Prostate gland (tissue), 2 donors: ENCODE data around the gene HS6ST3. TPM values are rescaled to one million over a fixed set of nuclear protein-coding genes. Genes with fewer than 3 reads are reported as not detected.

Source experiments
- DNase-seq: peaks from one replicate; pipeline ENCODE4 v3.0.0-alpha.2; 2019; ENCODE audit warnings: low spot score
- H3K27ac ChIP-seq, 2 donors: fragments of 200-600 bp; sonication (generic); 2 replicates each; pipeline ENCODE4 v1.5.1; 2017 to 2019
- H3K27me3 ChIP-seq: fragments of 200-600 bp; sonication (generic); replicated peaks from 2 replicates; pipeline ENCODE4 v1.5.1; 2019; ENCODE audit not compliant: insufficient read depth
- H3K36me3 ChIP-seq, 2 donors: fragments of 200-600 bp; sonication (generic); 1 replicate in 1 of 2; 2 replicates in 1 of 2; pipeline versions ENCODE4 v1.5.1 to v1.8.1; 2017 to 2019
- H3K4me1 ChIP-seq: fragments of 200-600 bp; sonication (generic); replicated peaks from 2 replicates; pipeline ENCODE4 v1.5.1; 2019
- H3K4me3 ChIP-seq, 2 donors: fragments of 200-600 bp; sonication (generic); 2 replicates each; pipeline ENCODE4 v1.5.1; 2017 to 2019
- H3K9me3 ChIP-seq: fragments of 200-600 bp; sonication (generic); 2 replicates; pipeline ENCODE4 v1.5.1; 2017
- POLR2A ChIP-seq: fragments of 450-650 bp; IDR thresholded peaks from one replicate; pipeline ENCODE4 v1.6.1; 2016; ENCODE audit warnings: antibody characterized with exemption, mild to moderate bottlenecking
- POLR2AphosphoS5 ChIP-seq: sonication (generic); formaldehyde crosslinking; IDR thresholded peaks from one replicate; pipeline ENCODE4 v1.6.1; 2017; ENCODE audit warnings: antibody characterized with exemption
- WGBS: methylation state at CpG from one replicate; pipeline ENCODE4 v1.1.5; 2018; 5-methylcytosine and 5-hydroxymethylcytosine counted together
- intact Hi-C: fragments of 100-400 bp; cut with DNase I; formaldehyde crosslinking; loops from one replicate; pipeline ENCODE4 v1.14.2; 2022
- total RNA-seq, 2 donors: library from RNA; depleted of rRNA; stranded (reverse); fragments of >200 nt; gene quantifications; one replicate each; pipeline ENCODE4 v1.1.0, GENCODE V29; 2016
- TF ChIP-seq, protein P1 (sequence below), 4 experiments: fragments of 200-600 bp in 2 of 4; fragments of 450-650 bp in 2 of 4; sonication (generic) in 2 of 4; IDR thresholded peaks; 1 replicate in 3 of 4; 2 replicates in 1 of 4; pipeline ENCODE4 v1.5.1; 2016 to 2019; ENCODE audit warnings: antibody characterized with exemption in 4 of 4, mild to moderate bottlenecking in 2 of 4, moderate library complexity in 2 of 4

The HS6ST3 gene
- total RNA-seq, 2 donors from 2014 or later: 0.97 to 1.0 TPM

DNA sequence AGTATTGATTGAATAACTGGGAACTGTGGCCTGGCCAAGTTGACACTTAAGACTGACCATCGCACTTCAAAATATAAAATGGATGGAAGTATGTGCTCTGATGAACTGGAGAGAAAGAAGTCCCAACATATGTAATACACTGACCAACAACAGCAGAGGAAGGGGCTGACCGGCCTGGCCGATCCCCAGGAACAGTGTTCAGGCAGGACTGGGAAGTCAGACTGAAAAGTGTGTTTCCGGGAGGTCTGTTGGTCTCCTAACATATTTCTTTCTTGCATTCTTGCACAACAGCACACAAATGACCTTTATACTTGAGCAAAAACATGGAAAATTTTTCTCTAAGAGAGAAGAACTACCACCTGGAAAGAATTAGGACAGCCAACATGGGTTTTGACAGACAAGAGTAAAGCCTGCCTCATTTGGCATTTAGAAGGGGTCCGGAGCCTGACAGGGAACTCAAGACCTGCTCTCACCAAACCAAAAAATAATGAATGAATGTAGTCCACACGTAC, 606.5 kb downstream of the HS6ST3 start:
- WGBS: 73% methylated on average over 6 of the region's 6 CpGs
- Histone ChIP-seq H3K36me3 (no peaks in the 10 kb centered on the region), H3K27me3 (no peaks in the 10 kb centered on the region), H3K27ac (no peak overlapping the region), H3K9me3 (no peaks in the 10 kb centered on the region), H3K4me3 (no peak overlapping the region), H3K4me1 (no peaks in the 10 kb centered on the region)
- DNase-seq: no peak
- intact Hi-C loops: no loop called here
- TF ChIP-seq, protein P1, sequence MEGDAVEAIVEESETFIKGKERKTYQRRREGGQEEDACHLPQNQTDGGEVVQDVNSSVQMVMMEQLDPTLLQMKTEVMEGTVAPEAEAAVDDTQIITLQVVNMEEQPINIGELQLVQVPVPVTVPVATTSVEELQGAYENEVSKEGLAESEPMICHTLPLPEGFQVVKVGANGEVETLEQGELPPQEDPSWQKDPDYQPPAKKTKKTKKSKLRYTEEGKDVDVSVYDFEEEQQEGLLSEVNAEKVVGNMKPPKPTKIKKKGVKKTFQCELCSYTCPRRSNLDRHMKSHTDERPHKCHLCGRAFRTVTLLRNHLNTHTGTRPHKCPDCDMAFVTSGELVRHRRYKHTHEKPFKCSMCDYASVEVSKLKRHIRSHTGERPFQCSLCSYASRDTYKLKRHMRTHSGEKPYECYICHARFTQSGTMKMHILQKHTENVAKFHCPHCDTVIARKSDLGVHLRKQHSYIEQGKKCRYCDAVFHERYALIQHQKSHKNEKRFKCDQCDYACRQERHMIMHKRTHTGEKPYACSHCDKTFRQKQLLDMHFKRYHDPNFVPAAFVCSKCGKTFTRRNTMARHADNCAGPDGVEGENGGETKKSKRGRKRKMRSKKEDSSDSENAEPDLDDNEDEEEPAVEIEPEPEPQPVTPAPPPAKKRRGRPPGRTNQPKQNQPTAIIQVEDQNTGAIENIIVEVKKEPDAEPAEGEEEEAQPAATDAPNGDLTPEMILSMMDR (IDR thresholded peaks at IDR 0.05): no peak
- TF ChIP-seq POLR2A (no peak), POLR2AphosphoS5 (no peak)

DNA sequence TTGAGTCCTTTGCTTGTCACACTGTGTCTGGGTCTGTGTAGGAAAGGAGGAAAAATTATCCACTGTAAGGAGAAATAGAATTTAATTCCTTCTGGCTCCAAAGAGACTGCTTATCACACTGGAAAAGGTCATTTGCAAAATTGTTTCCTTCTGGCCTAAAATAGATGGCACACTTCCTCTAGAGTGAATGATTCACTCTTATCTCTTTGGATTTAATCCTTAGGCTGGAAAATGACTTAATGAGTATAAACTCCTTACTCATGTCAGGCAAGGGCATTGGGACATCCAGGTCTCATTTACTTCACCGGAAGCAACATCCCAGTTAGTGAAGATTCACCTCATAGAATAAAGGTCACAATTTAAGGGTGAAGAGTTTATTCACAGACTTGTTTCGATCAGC, 610.8 kb downstream of the HS6ST3 start:
- Histone ChIP-seq H3K27me3 (no peaks in the 10 kb centered on the region), H3K4me1 (no peaks in the 10 kb centered on the region), H3K36me3 (no peaks in the 10 kb centered on the region), H3K4me3 (no peak overlapping the region), H3K27ac (no peak overlapping the region), H3K9me3 (no peaks in the 10 kb centered on the region)
- WGBS: 89% methylated on average over 2 of the region's 2 CpGs
- intact Hi-C loops: no loop called here
- no peak for DNase-seq
- TF ChIP-seq POLR2AphosphoS5: no peak
- no peak for TF ChIP-seq POLR2A
- TF ChIP-seq, protein P1 (IDR thresholded peaks at IDR 0.05): no peak

DNA sequence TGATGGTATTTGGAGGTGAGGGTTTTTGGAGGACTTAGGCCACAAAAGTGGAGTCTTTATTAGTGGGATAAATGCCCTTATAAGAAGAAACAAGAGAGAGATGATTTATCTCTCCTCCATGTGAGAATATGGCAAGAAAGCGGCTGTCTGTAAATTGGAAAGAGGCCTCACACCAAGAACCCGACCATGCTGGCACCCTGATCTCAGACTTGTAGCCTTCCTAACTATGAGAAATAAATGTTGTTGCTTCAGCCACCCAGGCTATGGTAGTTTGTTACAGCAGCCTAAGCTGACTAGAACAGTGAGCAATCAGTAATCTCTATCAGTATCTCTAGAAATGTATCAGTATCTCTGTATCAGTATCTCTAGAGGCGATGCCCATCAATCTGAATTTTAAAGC, 617.2 kb downstream of the HS6ST3 start:
- no peaks in the 10 kb centered on the region for H3K27me3 ChIP-seq
- no peak overlapping the region for H3K4me3 ChIP-seq
- 95% methylated on average over 3 of the region's 3 CpGs for WGBS
- no peak for TF ChIP-seq POLR2AphosphoS5
- no peak for TF ChIP-seq POLR2A
- TF ChIP-seq, protein P1 (IDR thresholded peaks at IDR 0.05): no peak
- H3K4me1 ChIP-seq: no peaks in the 10 kb centered on the region
- no peak for DNase-seq
- H3K9me3 ChIP-seq: no peaks in the 10 kb centered on the region
- intact Hi-C loops: no loop called here
- H3K36me3 ChIP-seq: no peaks in the 10 kb centered on the region
- no peak overlapping the region for H3K27ac ChIP-seq

- intact Hi-C loops: no loop called here
- Histone ChIP-seq H3K27ac (no peak overlapping the region), H3K36me3 (no peaks in the 10 kb centered on the region), H3K4me1 (no peaks in the 10 kb centered on the region), H3K4me3 (no peak overlapping the region), H3K27me3 (no peaks in the 10 kb centered on the region), H3K9me3 (no peaks in the 10 kb centered on the region)
- no peak for DNase-seq
- no peak for TF ChIP-seq POLR2AphosphoS5
- TF ChIP-seq POLR2A: no peak
- TF ChIP-seq, protein P1 (IDR thresholded peaks at IDR 0.05): no peak
- WGBS: 90% methylated on average over 3 of the region's 3 CpGs
Observed at GRCh38 chr13:96710166-96710862, 620.4 kb downstream of the HS6ST3 start.

- H3K27ac ChIP-seq: no peak overlapping the region
- no peaks in the 10 kb centered on the region for H3K36me3 ChIP-seq
- intact Hi-C loops: no loop called here
- H3K4me3 ChIP-seq: no peak overlapping the region
- no peaks in the 10 kb centered on the region for H3K27me3 ChIP-seq
- TF ChIP-seq, protein P1 (IDR thresholded peaks at IDR 0.05): no peak
- TF ChIP-seq POLR2A: no peak
- no peak for TF ChIP-seq POLR2AphosphoS5
- no peak for DNase-seq
- no peaks in the 10 kb centered on the region for H3K9me3 ChIP-seq
- whole genome bisulfite sequencing: 94% methylated on average over 4 of the region's 4 CpGs
- H3K4me1 ChIP-seq: no peaks in the 10 kb centered on the region
Observed at GRCh38 chr13:96720446-96720845, 630.5 kb downstream of the HS6ST3 start.
